Stimulated activated CD4-positive, alpha-beta T cell treated with anti-CD3 and anti-CD28 coated beads, TNF-alpha, amount 100 ng/mL, for 4 hours (primary cell): Measurements from ENCODE around the gene KRTCAP2.

ENCODE experiments used
- DNase-seq, 3 experiments: peaks; one replicate each; pipeline ENCODE4 v3.0.0-alpha.2; 2020; ENCODE audit warnings: low read depth in 3 of 3

The KRTCAP2 gene

DNA sequence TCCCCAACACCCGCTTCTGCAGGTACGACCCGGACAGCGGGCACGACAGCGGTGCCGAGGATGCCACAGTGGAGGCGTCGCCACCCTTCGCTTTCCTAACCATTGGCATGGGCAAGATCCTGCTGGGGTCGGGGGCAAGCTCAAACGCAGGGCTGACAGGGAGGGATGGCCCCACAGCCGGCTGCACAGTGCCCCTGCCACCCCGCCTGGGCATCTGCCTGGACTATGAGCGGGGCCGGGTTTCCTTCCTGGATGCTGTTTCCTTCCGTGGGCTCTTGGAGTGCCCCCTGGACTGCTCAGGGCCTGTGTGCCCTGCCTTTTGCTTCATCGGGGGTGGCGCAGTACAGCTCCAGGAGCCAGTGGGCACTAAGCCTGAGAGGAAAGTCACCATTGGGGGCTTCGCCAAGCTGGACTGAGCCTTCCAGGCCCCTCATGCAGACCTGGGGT is 10.7 kb upstream of the KRTCAP2 start:
- no peak for DNase-seq

DNA sequence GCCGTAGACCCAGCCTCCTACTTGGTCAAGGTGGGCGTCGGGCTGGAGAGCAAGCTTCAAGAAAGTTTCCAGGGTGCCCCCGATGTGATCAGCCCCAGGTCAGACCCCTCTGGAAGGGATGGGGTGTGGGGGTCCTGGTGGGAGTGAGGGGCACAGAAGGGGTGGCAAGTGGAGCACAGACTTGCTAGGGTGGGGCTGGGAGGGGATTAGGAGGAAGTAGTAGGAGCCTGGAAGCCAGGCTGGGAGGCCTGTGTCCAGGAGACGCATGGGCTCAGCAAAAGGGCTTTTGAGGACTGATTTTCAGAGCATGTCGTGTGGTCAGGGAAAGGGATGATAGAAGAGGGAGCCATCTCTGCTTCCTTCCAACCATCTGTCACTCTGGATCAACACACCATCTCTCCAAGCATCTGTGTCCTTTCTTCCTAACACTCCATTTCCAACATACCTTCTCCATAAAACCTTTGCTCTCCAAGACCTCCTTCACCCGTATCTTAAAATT is 9.0 kb upstream of the KRTCAP2 start:
- no peak for DNase-seq

DNA sequence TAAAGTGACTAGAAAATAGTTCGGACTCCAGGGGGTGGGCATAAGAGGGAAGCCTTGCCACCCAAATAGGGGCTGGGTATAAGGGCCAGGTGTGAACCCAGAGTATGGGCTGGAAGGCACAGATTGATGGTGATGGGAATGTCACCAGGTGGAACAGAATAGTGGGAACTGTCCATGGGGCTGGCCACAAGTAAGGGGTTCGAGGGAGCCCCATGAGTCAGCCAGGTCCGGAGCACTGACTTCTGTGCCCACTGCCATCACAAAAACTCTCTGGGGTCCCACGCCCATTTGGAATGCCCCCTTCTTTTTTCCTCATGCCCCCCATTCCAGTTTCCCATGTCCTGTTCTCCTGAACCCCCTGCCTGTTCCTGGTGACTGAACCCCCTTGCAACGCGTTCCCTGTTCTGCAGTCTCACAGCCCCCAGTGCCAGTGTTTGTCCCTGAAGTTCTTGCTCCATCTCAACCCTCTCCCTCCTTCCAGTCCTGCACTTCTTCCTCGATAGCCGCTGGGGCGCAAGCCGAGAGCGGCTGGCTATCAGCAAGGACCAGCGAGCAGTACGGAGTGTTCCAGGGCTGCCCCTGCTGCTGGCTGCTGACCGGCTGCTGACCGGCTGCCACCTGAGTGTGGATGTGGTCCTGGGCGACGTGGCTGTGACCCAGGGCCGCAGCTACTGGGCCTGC is 8.4 kb upstream of the KRTCAP2 start:
- no peak for DNase-seq

DNA sequence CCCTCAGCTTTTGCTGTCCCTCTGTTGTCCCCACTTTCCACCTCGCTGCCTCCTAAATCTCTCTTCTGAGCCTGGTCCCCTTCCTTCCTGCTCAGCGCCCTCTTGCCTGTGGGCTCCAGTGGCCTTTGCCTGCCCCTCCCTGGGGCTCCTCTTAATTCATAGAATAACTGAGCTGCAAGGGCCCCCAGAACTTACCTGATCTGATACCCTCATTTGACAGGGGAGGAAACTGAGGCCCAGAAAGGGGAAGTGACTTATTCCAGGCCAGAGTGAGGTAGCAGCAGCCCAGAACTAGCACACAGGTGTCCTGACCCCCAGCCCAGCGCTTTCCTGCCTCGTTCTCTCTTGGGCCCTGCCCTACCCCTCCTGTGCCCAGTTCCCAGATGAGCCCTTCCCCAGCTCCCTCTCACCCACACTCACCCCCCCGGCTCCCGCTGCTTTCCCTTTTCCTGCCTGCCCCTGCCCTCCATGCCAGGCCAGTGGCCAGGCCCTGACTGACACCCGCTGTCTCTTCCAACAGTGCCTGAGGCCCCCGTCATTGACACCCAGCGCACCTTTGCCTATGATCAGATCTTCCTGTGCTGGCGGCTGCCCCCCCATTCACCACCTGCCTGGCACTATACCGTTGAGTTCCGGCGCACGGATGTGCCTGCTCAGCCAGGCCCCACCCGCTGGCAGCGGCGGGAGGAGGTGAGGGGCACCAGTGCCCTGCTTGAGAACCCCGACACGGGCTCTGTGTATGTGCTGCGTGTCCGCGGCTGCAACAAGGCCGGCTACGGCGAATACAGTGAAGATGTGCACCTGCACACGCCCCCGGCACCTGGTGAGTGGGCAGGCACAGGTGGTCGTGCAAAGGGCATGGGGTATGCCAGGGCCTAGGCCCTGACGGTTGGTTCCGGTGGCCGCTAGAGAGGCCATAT is 6.3 kb upstream of the KRTCAP2 start:
- no peak for DNase-seq

- no peak for DNase-seq
These were observed 5.5 kb upstream of the KRTCAP2 start for GRCh38 chr1:155178441-155179111.

- no peak for DNase-seq
These were observed 4.8 kb upstream of the KRTCAP2 start for GRCh38 chr1:155177918-155178281.

DNA sequence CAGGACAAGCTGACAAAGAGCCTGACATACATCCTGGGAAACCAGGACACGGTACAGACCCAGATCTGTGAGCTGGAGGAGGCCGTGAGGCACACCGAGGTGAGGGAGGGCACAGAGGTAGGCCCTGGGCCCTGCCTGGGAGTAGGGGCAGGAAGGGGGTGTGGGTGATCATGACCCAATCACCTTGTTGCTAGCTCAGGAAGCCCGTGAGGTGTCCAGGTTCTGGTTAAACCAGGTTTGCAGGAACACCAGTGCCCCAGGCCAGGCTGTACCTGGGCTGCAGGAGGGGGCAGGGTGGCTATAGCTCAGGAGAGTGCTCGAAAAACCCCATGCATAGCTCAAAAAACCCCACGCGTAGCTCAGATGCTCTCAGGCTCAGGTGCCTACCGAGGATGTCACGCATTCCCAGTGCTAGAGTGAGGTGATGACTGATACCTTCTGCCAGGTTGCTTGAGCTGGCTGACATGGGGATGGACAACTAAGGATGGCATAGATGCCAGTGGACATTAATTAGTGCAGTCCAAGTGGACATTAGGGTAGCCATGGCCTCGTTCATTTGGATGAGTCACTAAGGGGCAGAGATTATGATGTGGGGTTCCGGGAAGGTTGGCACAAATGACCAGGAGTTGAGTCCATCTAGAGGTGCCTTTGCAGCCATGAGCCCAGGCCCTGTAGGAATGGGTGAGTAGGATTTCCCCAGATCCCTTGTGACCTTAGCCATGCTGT is 4.3 kb upstream of the KRTCAP2 start:
- DNase-seq = no peak

DNA sequence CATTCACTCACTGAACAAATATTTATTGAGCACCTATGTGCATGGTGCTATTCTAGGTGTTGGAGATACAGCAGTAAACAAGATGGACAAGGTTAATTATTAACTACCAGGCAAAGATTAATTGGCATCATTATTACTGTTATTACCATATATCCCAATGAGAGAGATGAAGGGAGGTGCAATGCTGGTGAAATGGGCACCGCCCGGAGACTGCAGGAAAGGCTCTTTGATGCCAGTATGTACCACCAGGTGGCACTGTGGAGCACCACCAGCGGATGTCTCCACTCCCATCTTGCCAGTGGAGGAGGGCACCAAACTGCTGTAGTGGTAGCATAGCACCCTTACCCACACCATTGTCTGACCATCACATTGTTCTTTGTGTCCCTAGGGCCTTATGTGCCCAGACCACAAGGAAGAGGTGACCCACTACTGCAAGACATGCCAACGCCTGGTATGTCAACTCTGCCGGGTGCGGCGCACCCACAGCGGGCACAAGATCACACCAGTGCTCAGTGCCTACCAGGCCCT is 3.5 kb upstream of the KRTCAP2 start:
- peak; percentile 68 to 72 (median 70) for DNase-seq

- DNase-seq = no peak
These were observed 2.8 kb upstream of the KRTCAP2 start for GRCh38 chr1:155175927-155176371.

DNA sequence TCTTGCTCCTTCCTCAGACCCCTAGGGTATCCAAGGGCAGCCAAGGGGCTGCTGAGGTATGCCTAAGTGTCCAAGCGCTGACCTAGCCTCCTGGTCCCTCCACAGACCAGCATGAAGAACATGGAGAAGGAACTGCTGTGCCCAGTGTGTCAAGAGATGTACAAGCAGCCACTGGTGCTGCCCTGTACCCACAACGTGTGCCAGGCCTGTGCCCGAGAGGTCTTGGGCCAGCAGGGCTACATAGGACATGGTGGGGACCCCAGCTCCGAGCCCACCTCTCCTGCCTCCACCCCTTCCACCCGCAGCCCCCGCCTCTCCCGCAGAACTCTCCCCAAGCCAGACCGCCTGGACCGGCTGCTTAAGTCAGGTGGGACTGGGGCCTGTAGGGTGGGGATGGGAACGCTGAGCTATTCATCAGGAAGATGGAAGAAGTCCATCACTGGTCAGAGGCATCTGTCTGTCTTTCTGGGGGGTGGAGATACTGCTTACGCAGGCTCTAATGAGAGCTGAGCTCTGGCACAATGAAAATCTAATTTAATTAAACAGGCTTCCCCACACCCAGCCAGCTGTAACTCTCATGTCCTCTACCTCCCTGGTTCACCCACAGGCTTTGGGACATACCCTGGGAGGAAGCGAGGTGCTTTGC is 2.3 kb upstream of the KRTCAP2 start:
- no peak for DNase-seq

DNA sequence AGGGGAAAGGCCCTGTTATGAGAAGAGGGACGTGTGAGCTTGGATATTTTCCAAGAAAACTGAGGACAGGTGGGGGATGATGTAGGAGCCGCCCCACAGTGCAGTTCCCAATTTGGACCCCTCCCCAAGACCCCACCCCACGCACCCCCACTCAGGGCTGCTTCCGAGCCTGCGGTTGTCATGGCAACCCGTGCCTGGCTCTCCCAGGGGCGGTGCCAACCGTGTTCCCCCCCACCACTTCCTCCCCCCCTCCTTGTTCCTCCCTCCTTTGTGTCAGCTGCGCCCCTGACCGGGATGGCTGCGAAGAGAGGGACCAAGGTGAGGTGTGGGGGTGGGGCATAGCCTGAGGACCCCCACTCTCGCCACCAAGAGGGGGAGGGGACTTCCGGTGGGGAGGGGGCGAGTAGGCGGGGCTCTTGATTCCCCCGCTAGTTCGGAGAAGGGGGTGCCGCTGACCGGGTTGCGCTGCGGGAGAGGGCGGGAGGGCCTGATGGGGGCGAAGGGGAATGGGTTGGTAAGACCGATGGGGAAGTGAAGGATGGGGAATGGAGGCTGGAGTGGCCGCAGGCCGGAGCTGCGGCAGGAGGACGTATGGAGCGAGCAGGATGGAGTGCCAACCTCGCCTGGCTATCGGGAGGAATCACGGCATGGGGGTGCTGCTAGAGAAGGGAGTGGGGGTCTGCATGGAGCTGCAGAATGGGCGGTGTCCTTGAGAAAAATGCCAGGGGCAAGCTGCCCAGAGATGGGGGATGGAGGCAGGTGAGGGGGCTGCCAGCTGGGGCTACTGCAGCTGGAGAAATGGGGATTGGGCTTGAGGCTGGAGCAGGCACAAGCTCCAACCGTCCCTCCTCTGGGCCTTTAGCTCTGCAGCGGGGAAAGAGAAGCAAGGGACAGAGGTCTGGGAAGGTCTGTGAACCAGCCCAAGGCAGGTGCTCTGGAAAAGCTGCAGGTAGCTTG is 1.5 kb upstream of the KRTCAP2 start:
- DNase-seq = no peak

DNA sequence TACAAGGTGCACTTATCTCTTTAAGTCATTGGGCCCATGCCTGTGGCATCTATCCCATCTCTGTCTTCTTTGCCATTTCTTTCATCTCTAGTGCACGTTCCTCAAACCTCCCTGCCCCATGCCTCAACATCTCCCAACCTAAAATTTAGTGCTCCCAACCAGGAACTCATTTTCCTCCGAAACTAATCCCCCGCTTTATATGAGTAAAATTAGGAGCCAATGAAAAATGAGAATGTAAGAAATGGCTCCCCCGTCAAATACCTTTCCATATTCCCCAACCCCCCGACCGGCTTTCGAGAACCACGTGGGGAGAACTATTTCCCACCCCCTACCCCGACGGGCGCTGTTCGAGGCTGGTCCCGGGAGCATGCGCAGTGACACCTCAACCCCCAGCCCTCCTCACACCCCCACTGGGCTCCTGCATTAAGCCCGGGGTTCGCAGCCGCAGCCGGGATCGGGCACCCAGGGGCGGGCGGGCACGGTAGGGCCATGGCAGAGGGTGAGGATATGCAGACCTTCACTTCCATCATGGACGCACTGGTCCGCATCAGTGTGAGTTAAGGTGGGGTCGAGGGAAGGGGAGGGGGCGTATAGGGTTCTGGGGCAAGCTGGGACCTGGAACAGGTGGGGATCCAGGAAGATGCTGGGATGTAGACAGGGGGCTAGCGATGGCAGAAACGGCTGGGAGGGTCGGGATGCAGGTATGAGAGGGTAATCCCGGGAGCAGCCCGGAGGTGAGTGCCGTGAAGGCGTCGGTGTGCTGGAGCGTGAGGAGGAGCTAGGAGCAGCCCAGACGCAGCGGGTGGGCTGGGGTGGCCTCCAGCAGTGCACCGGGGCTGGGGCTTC is 597 bp upstream of the KRTCAP2 start, which contains the start of gene TRIM46:
Gene TRIM46 (plus strand): TSS at position 372 of the 846 bp plus-strand sequence. CDS start 118 bp downstream, at position 490.
- peak; percentile 57 to 68 (median 58) for DNase-seq

DNA sequence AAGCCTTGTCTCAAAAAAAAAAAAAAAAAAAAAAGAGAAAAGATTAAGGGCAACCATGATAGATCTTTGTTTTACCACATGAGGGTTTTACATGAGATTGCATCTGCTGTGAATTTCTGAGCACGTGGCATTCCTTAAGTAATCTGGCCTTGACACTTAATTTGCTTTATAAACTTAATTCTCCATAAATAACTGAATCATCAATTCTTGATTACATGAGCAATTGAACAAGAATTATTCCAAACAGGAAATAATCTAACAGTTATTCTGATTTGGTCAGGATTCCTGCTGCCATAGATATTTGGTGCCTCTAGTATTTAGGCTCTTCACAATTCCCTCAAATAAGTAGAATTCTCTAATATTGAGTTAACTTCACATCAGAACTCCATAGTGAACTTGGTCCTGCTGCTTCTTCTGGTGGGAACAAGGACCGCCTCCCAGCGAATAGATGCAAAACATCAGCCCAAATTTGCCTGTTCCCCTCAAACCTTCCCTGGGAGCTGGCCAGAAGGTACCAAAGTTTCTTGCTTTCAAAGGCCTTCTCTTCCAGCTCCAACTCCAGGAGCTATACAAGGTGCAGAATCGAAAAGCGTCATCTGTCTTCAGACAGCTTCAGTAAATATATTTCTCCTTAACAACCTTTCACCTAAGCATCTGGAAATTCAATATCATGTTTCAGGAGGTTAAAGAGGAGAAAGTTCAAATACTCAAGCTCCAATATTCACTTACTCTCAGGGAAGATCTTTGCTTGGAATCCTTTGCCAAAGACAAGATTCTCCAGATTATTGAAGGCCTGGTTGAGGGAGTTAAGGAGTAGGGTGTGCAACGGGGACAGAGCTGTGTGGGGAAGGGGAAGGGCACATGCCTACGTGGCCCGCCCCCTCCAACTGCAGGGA is 1.0 kb downstream of the KRTCAP2 start:
- no peak for DNase-seq

GRCh38 chr1:155170806-155171205 is 2.3 kb downstream of the KRTCAP2 start:
- DNase-seq = no peak

DNA sequence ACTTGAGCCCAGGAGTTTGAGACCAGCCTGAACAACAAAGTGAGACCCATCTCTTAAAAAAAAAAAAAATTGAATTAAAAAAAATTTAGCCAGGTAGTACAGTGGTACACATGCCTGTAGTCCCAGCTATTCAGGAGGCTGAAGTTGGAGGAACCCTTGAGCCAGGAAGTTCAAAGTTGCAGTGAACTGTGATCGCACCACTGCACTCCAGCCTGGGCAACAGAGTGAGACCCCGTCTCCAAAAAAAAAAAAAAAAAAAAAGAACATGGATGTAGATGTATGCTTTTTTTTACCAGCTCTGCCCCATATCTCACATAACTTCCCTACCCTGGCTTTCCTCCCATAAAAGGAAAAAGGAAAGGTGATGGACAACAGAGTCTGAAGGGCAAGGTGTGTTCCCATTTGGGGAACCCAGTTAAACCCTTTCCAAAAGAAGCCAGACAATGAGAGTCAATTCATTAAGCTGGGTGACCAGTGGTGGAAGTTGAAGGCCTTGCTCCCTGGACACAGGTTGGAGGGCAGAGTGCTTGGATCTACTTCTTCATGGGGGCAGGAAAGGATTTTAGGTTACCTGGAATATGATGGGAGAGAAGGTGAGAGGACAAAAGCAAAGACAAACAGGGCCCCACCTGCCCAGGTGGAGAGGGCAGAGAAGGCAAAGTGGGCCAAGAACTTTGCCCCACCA is 2.9 kb downstream of the KRTCAP2 start:
- no peak for DNase-seq

- no peak for DNase-seq
These were observed 3.6 kb downstream of the KRTCAP2 start for GRCh38 chr1:155169541-155169940.
